Measurements from ENCODE around the gene CABP7. TPM values are rescaled to one million over a fixed set of nuclear protein-coding genes. Genes with fewer than 3 reads are reported as not detected.
A peak's percentile ranks its signal among the peaks of the same experiment; 100 is the strongest.

Gene CABP7
- total and polyA plus RNA-seq, 2 of the 13 experiments (the other 11 are each of a cell fraction or from before 2014, with no cell fraction given): 0.08 TPM; not detected in 1

- TF ChIP-seq ZBTB49 (CRISPR knock-in tag; IDR thresholded peaks at IDR 0.05; ENCODE audit: borderline replicate concordance) (no peak), ZFP1 (CRISPR knock-in tag; IDR thresholded peaks at IDR 0.05) (0 out of 2 replicates have a peak, but pooled peaks have one; percentile 53), FOXO4 (CRISPR knock-in tag; conservative IDR thresholded peaks at IDR 0.05) (no peak), ARHGAP35 (CRISPR knock-in tag; IDR thresholded peaks at IDR 0.05; ENCODE audit: borderline replicate concordance) (no peak; the same call in 1 of the 2 replicates), SOX13 (IDR thresholded peaks at IDR 0.05) (no peak), SOX13 (CRISPR knock-in tag; conservative IDR thresholded peaks at IDR 0.05 in 1 of 2, IDR thresholded peaks at IDR 0.05 in 1 of 2) (0 out of 4 replicates have a peak, but pooled peaks of 1 of the 2 experiments have one; percentile 4), ZNF558 (CRISPR knock-in tag; IDR thresholded peaks at IDR 0.05; ENCODE audit: borderline replicate concordance) (peak; percentile 48; the same call in 1 of the 2 replicates), ZSCAN31 (CRISPR knock-in tag; IDR thresholded peaks at IDR 0.05; ENCODE audit: low read depth) (no peak), SMYD3 (CRISPR knock-in tag; IDR thresholded peaks at IDR 0.05) (no peak), SATB2 (CRISPR knock-in tag; IDR thresholded peaks at IDR 0.05) (no peak), ZBTB8A (CRISPR knock-in tag; IDR thresholded peaks at IDR 0.05; ENCODE audit: borderline replicate concordance, low read depth) (no peak), ZNF432 (CRISPR knock-in tag; IDR thresholded peaks at IDR 0.05; ENCODE audit: borderline replicate concordance) (no peak), IRF9 (CRISPR knock-in tag; IDR thresholded peaks at IDR 0.05; ENCODE audit: borderline replicate concordance) (peak; percentile 55; the same call in 1 of the 2 replicates), ZNF607 (CRISPR knock-in tag; IDR thresholded peaks at IDR 0.05; ENCODE audit: borderline replicate concordance) (no peak), ZNF274 (CRISPR knock-in tag; IDR thresholded peaks at IDR 0.05) (no peak), ZBTB10 (CRISPR knock-in tag; IDR thresholded peaks at IDR 0.05; ENCODE audit: borderline replicate concordance) (no peak), ATF2 (CRISPR knock-in tag; IDR thresholded peaks at IDR 0.05) (peak; percentile 58)
Observed at GRCh38 chr22:29767171-29768051, 47.6 kb downstream of the CABP7 start, which contains the start of gene UQCR10 (continued).
